H9 (cell line): ENCODE results near the gene GLRA1. TPM values are rescaled to one million over a fixed set of nuclear protein-coding genes. Genes with fewer than 3 reads are reported as not detected.

Experiments used
- DNase-seq: peaks from one replicate; pipeline ENCODE4 v3.0.0-alpha.2; 2017
- H2AFZ ChIP-seq: one replicate; pipeline ENCODE4 v1.6.1; 2013; ENCODE audit warnings: mild to moderate bottlenecking, low read length, control low read depth, moderate library complexity
- H2AK5ac ChIP-seq: 2 replicates; pipeline ENCODE4 v1.6.1; 2013; ENCODE audit warnings: low read length, control low read depth, mixed read lengths; ENCODE audit not compliant: insufficient read length
- H2BK120ac ChIP-seq: one replicate; pipeline ENCODE4 v1.6.1; 2013; ENCODE audit warnings: low read depth, mild to moderate bottlenecking, low read length, control low read depth, inconsistent platforms; ENCODE audit not compliant: poor library complexity, severe bottlenecking
- H2BK12ac ChIP-seq: 2 replicates; pipeline ENCODE4 v1.6.1; 2013; ENCODE audit warnings: low read length, control low read depth, mixed read lengths, low read depth; ENCODE audit not compliant: insufficient read length
- H2BK15ac ChIP-seq: 2 replicates; pipeline ENCODE4 v1.6.1; 2013; ENCODE audit warnings: low read depth, low read length, control low read depth
- H2BK20ac ChIP-seq: one replicate; pipeline ENCODE4 v1.6.1; 2013; ENCODE audit warnings: low read depth, mild to moderate bottlenecking, low read length, control low read depth, inconsistent platforms; ENCODE audit not compliant: poor library complexity, severe bottlenecking
- H2BK5ac ChIP-seq: 2 replicates; pipeline ENCODE4 v1.6.1; 2013; ENCODE audit warnings: low read length, control low read depth, mixed read lengths; ENCODE audit not compliant: insufficient read length
- H3K14ac ChIP-seq: 2 replicates; pipeline ENCODE4 v1.6.1; 2013; ENCODE audit warnings: low read length, control low read depth; ENCODE audit not compliant: insufficient read depth
- H3K18ac ChIP-seq: 2 replicates; pipeline ENCODE4 v1.6.1; 2013; ENCODE audit warnings: low read depth, mild to moderate bottlenecking, mixed read lengths, low read length, control low read depth; ENCODE audit not compliant: insufficient read length
- H3K23ac ChIP-seq: 2 replicates; pipeline ENCODE4 v1.6.1; 2013; ENCODE audit warnings: low read length, control low read depth, mixed read lengths, low read depth; ENCODE audit not compliant: insufficient read length
- H3K23me2 ChIP-seq: 2 replicates; pipeline ENCODE4 v1.6.1; 2013; ENCODE audit warnings: low read depth, mild to moderate bottlenecking, mixed read lengths, low read length, control low read depth; ENCODE audit not compliant: insufficient read length, poor library complexity, severe bottlenecking
- H3K27ac ChIP-seq: 2 replicates; pipeline ENCODE4 v1.5.1; 2013; ENCODE audit warnings: low read length, control low read depth, mixed read lengths, low read depth; ENCODE audit not compliant: insufficient read length
- H3K27me3 ChIP-seq: 2 replicates; pipeline ENCODE4 v1.6.1; 2013; ENCODE audit warnings: low read length, control low read depth, inconsistent platforms; ENCODE audit not compliant: insufficient read depth
- H3K4ac ChIP-seq: 2 replicates; pipeline ENCODE4 v1.6.1; 2013; ENCODE audit warnings: low read depth, mild to moderate bottlenecking, control low read depth, inconsistent platforms, low read length, moderate library complexity
- H3K4me1 ChIP-seq: 2 replicates; pipeline ENCODE4 v1.6.1; 2013; ENCODE audit warnings: low read length, control low read depth, inconsistent platforms; ENCODE audit not compliant: insufficient read depth
- H3K4me2 ChIP-seq: 2 replicates; pipeline ENCODE4 v1.6.1; 2013; ENCODE audit warnings: low read length, control low read depth, mixed read lengths; ENCODE audit not compliant: insufficient read length, insufficient read depth
- H3K56ac ChIP-seq: 2 replicates; pipeline ENCODE4 v1.6.1; 2013; ENCODE audit warnings: low read depth, mild to moderate bottlenecking, mixed read lengths, low read length, control low read depth; ENCODE audit not compliant: insufficient read length
- H3K79me1 ChIP-seq: 2 replicates; pipeline ENCODE4 v1.6.1; 2013; ENCODE audit warnings: low read depth, mild to moderate bottlenecking, moderate library complexity, low read length, control low read depth, inconsistent platforms; ENCODE audit not compliant: insufficient read depth, poor library complexity, severe bottlenecking
- H3K79me2 ChIP-seq: 2 replicates; pipeline ENCODE4 v1.6.1; 2013; ENCODE audit warnings: low read length, control low read depth, inconsistent platforms; ENCODE audit not compliant: insufficient read depth
- H3K9ac ChIP-seq: 2 replicates; pipeline ENCODE4 v1.6.1; 2013; ENCODE audit warnings: low read length, control low read depth, mixed read lengths; ENCODE audit not compliant: insufficient read length; ENCODE audit errors: extremely low read depth
- H3K9me3 ChIP-seq: one replicate; pipeline ENCODE4 v1.6.1; 2013; ENCODE audit warnings: low read depth, low read length, inconsistent platforms; ENCODE audit not compliant: control insufficient read depth
- H3T11ph ChIP-seq: one replicate; pipeline ENCODE4 v1.6.1; 2013; ENCODE audit warnings: mild to moderate bottlenecking, low read length, control low read depth, inconsistent platforms
- H4K20me1 ChIP-seq: one replicate; pipeline ENCODE4 v1.6.1; 2013; ENCODE audit not compliant: control insufficient read depth, insufficient read length, insufficient read depth
- H4K5ac ChIP-seq: 2 replicates; pipeline ENCODE4 v1.6.1; 2013; ENCODE audit warnings: low read depth, mild to moderate bottlenecking, mixed read lengths, low read length, control low read depth; ENCODE audit not compliant: insufficient read length
- H4K8ac ChIP-seq: replicated peaks from 2 replicates; pipeline ENCODE4 v1.6.1; 2013; ENCODE audit warnings: low read length, control low read depth, mixed read lengths, low read depth; ENCODE audit not compliant: insufficient read length
- H4K91ac ChIP-seq: 2 replicates; pipeline ENCODE4 v1.6.1; 2013; ENCODE audit warnings: low read depth, mild to moderate bottlenecking, moderate library complexity, mixed read lengths, low read length, control low read depth; ENCODE audit not compliant: insufficient read length
- H3K27ac Mint-ChIP-seq, 3 experiments: 2 replicates in 2 of 3; 3 replicates in 1 of 3; pipeline ENCODE4 v1.8.0; 2020 to 2021; ENCODE audit warnings: mixed read lengths in 3 of 3, mild to moderate bottlenecking in 1 of 3, moderate library complexity in 1 of 3
- H3K27me3 Mint-ChIP-seq: 2 replicates; pipeline ENCODE4 v1.8.0; 2021; ENCODE audit warnings: low read depth, mild to moderate bottlenecking, moderate library complexity, mixed read lengths
- H3K36me3 Mint-ChIP-seq, 3 experiments: 2 replicates in 2 of 3; 3 replicates in 1 of 3; pipeline ENCODE4 v1.8.0; 2020 to 2021; ENCODE audit warnings: low read depth in 3 of 3, mixed read lengths in 3 of 3; ENCODE audit not compliant: insufficient read depth in 1 of 3
- H3K4me1 Mint-ChIP-seq, 2 experiments: 2 replicates each; pipeline ENCODE4 v1.8.0; 2020; ENCODE audit warnings: mixed read lengths in 2 of 2
- H3K4me3 Mint-ChIP-seq, 2 experiments: 2 replicates in 1 of 2; 3 replicates in 1 of 2; pipeline ENCODE4 v1.8.0; 2020 to 2021; ENCODE audit warnings: mild to moderate bottlenecking in 2 of 2, mixed read lengths in 2 of 2, moderate library complexity in 1 of 2
- H3K9me3 Mint-ChIP-seq, 2 experiments: 2 replicates in 1 of 2; 3 replicates in 1 of 2; pipeline ENCODE4 v1.8.0; 2020; ENCODE audit warnings: mild to moderate bottlenecking in 2 of 2, mixed read lengths in 2 of 2, moderate library complexity in 1 of 2
- WGBS: extraction: QIAGEN DNeasy Blood & Tissue Kit; methylation state at CpG from one replicate; pipeline ENCODE4 v1.1.7; 2013; ENCODE audit warnings: missing lambda C conversion rate, low lambda C conversion rate, mixed read lengths; ENCODE audit not compliant: insufficient read length; ENCODE audit errors: extremely low coverage; 5-methylcytosine and 5-hydroxymethylcytosine counted together
- total RNA-seq: library from RNA; stranded (reverse); gene quantifications from 2 replicates; pipeline ENCODE4 v1.2.1, GENCODE V29; 2021
- TF ChIP-seq, protein P1 (sequence below): fragments of 200-600 bp; sonication (generic); conservative IDR thresholded peaks from 3 replicates; pipeline ENCODE4 v1.8.0; 2021; ENCODE audit warnings: antibody characterized with exemption, mild to moderate bottlenecking

GLRA1 gene
- total RNA-seq, 1 experiment from 2014 or later: not detected

DNA sequence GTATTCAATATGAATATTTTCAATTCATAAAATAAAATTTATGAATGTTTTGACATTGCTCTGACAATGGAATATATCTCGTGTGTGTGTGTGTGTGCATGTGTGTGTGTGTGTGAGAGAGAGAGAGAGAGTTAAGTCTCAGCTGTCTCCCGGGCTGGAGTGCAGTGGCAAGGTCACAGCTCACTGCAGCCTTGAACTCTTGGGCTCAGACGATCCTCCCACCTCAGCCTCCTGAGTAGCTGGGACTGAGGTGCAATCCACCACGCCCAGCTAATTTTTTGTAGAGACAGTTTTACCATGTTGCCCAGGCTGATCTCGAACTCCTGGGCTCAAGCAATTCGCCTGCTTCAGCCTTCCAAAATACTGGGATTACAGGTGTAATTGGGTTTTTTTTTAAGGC lies 136.8 kb downstream of the GLRA1 start:
- Histone ChIP-seq H4K20me1 (no peaks in the 10 kb centered on the region), H3K23me2 (no peaks in the 10 kb centered on the region), H2AK5ac (no peak overlapping the region), H3K23ac (no peak overlapping the region), H3K79me1 (peaks cover 3% of the 10 kb centered on the region), H4K91ac (no peak overlapping the region), H3K56ac (no peak overlapping the region), H3K27ac (no peak overlapping the region), H2AFZ (no peak overlapping the region), H4K8ac (no peak overlapping the region), H4K5ac (no peak overlapping the region), H2BK12ac (no peak overlapping the region), H2BK20ac (no peak overlapping the region), H3K79me2 (peaks cover 51% of the 10 kb centered on the region), H3K9ac (no peak overlapping the region), H3K18ac (no peak overlapping the region), H2BK5ac (no peak overlapping the region), H3K14ac (no peak overlapping the region), H2BK120ac (no peak overlapping the region), H3T11ph (no peak overlapping the region), H3K4me1 (no peaks in the 10 kb centered on the region; the same call in 1 of the 2 replicates), H3K9me3 (no peaks in the 10 kb centered on the region), H3K4me2 (no peak overlapping the region), H3K27me3 (no peaks in the 10 kb centered on the region), H2BK15ac (no peak overlapping the region), H3K4ac (no peak overlapping the region)
- TF ChIP-seq, protein P1, sequence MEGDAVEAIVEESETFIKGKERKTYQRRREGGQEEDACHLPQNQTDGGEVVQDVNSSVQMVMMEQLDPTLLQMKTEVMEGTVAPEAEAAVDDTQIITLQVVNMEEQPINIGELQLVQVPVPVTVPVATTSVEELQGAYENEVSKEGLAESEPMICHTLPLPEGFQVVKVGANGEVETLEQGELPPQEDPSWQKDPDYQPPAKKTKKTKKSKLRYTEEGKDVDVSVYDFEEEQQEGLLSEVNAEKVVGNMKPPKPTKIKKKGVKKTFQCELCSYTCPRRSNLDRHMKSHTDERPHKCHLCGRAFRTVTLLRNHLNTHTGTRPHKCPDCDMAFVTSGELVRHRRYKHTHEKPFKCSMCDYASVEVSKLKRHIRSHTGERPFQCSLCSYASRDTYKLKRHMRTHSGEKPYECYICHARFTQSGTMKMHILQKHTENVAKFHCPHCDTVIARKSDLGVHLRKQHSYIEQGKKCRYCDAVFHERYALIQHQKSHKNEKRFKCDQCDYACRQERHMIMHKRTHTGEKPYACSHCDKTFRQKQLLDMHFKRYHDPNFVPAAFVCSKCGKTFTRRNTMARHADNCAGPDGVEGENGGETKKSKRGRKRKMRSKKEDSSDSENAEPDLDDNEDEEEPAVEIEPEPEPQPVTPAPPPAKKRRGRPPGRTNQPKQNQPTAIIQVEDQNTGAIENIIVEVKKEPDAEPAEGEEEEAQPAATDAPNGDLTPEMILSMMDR: no peak
- Mint-ChIP-seq H3K36me3 (peaks cover 43 to 72% (median 65%) of the 10 kb centered on the region in 3 experiments), H3K4me3 (no peak overlapping the region), H3K27ac (peak overlapping the region in 1 of 3 experiments; percentile 49; a peak in 1 of 7 replicates), H3K27me3 (no peaks in the 10 kb centered on the region), H3K9me3 (no peaks in the 10 kb centered on the region), H3K4me1 (peaks cover 14 to 16% of the 10 kb centered on the region in 2 experiments)
- DNase-seq: no peak
- no CpG with 5 or more reads among the region's 6 CpGs for whole genome bisulfite sequencing
